SKM-1 (cell line): Measurements from ENCODE around the gene GOLPH3.
A peak's percentile ranks its signal among the peaks of the same experiment; 100 is the strongest.
"Not testable (repeated sequence)": the region's sequence is repeated elsewhere in the genome, so short reads cannot be mapped to it uniquely, and the experiment has no call there.

ENCODE experiments used
- DNase-seq: peaks from one replicate; lab custom pipeline; 2025; ENCODE audit not compliant: unreplicated experiment; lab: John Stamatoyannopoulos, UW

Gene GOLPH3

DNA sequence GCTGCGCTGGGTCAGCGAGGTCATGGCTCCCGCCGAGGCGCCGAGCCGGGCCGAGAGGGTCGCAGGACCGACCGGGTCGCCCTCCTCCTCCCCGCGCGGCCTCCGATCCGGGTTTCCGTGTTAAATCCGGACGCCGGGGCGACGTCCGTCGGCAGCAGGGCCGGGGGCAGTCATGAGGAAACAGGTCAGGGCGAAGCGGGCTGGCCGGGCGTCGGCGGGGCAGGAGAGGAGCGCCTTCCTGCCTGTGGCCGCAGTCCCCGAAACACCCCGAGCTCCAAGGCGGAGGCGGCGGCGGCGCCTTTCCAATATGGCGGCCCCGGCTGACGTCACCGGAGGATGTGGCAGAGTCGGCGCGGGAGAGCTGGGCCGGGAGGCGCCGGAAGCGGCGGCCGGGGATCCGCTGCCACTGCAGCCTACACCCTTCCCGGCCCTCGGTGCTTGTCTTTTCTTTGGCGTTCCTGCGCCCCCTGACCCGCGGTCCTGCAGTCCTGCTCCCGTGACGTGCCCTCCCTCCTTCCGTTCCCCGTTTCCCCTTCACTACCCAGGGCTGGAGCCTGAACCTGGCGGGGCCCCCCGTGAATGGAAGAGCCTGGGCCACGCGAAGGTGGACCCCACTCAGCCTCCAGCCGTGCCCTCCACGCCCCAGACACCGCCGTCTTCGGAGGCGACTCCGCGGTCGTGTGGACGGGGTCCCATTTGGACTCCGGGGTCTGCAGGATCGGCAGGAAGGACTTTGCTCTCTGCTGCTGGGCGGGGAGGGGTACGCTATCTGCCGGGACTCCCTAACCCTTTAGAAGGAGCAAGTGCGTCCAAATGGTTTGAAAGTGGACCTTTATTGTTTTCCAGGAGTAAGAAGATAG, at the start of gene GOLPH3:
TSS of gene GOLPH3 (minus strand) at position 309 of the 860 bp plus-strand sequence. CDS start at position 24, 285 bp downstream.
- peak; percentile 77 for DNase-seq

DNA sequence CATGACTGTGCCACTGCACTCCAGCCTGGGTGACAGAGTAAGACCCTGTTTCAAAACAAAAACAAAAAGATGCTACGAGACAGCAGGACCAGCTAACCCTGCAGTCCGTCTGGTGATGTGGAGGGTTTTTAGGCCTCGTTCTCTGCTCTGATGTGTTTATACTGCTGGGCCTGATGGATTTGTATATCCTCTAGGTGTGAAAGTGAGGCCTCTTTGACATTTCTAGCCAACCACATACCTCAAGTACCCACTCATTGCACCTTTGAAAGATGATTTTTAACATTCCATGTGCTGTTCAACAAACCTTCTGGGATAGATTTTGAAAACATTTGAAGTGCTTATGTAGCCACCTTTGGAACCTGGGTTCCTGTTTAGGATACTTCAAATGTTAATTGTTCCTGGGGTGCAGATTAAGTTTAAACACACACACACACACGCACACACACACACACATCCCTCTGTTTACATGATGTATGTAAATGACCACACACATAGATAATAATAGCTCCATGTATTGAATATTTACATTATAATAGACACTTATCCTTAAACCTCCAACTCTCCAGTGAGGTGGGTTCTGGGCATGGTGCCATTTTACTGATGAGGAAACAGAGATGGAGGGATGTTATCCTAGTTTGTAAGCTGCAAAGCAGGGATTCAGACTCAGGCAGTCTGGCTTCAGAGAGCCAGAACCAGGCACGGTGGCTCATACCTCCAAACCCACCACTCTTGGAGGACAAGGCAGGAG, 48.8 kb upstream of the GOLPH3 start:
- DNase-seq = no peak

DNA sequence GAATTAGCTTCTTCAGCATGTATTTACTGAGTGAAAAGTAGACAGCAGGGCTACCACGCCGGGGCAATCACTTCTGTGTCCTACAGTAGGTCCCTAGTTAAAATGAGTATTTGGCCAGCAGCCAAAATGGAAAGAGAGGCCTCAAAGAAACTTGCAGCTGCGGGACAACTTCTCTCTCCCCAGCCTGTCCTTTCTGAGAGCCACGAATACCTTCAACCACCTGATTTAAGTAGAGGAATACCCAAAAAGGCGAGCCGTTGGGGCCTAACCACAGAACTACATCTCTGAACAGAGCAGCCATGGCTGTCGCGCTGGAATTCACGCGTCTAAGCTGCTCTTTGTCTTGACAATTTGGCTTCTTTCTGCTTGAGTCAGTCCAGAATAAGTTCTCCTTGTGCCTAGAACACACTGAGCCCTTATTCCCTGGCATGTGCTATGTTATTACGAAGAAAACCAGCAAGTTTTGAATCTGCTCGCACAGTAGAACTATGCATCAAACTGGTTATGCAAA, 43.8 kb upstream of the GOLPH3 start:
- no peak for DNase-seq

DNA sequence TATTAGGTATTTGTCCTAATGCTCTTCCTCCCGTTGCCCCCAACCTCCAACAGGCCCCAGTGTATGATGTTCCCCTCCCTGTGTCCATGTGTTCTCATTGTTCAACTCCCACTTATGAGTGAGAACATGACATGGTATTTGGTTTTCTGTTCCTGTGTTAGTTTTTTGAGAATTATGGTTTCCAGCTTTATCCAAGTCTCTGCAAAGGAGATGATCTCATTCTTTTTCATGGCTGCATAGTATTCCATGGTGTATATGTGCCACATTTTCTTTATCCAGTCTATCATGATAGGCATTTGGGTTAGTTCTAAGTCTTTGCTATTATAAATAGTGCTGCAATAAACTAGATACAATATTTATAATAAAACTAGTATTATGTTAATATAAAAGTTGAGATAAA, 40.2 kb upstream of the GOLPH3 start:
- DNase-seq = not testable (repeated sequence)

DNA sequence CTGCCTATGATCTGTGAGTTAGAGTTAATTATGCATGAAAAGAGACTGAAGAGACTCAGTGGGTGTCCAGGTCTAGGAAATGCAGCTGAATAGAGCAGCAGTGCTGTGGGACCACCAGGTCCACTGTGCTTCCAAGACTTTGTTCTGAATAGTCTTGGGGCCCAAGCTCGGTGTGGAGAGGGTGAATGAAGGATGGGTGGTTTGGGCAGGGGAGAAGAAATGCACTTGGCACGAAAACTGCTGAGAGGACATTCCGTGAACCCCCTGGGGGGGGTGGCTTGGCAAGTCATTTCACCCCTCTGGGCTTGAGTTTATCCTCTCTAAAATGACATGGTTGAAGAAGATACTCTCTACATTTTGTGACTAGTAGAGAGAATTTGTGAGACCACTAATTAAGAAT, 36.0 kb upstream of the GOLPH3 start:
- no peak for DNase-seq

DNA sequence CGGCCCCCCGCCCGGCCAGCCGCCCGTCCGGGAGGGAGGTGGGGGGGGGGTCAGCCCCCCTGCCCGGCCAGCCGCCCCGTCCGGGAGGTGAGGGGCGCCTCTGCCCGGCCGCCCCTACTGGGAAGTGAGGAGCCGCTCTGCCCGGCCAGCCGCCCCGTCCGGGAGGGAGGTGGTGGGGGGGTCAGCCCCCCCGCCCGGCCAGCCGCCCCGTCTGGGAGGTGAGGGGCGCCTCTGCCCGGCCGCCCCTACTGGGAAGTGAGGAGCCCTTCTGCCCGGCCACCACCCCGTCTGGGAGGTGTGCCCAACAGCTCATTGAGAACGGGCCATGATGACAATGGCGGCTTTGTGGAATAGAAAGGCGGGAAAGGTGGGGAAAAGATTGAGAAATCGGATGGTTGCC, 34.7 kb upstream of the GOLPH3 start:
- DNase-seq = not testable (repeated sequence)

DNA sequence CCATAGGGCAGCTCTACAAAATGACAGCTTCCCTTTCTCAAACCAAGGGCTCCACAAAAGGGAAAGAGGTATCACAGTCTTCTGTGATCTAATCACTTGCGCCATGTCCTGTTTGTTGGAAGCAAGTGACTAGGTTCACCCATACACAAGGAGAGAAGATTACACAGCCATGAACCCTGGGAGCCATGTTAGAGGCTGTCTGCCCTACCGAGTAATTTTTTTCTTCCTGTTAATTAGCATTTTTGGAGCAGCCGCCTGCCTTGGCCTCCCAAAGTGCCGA, 33.2 kb upstream of the GOLPH3 start:
- DNase-seq = peak; percentile 55

DNA sequence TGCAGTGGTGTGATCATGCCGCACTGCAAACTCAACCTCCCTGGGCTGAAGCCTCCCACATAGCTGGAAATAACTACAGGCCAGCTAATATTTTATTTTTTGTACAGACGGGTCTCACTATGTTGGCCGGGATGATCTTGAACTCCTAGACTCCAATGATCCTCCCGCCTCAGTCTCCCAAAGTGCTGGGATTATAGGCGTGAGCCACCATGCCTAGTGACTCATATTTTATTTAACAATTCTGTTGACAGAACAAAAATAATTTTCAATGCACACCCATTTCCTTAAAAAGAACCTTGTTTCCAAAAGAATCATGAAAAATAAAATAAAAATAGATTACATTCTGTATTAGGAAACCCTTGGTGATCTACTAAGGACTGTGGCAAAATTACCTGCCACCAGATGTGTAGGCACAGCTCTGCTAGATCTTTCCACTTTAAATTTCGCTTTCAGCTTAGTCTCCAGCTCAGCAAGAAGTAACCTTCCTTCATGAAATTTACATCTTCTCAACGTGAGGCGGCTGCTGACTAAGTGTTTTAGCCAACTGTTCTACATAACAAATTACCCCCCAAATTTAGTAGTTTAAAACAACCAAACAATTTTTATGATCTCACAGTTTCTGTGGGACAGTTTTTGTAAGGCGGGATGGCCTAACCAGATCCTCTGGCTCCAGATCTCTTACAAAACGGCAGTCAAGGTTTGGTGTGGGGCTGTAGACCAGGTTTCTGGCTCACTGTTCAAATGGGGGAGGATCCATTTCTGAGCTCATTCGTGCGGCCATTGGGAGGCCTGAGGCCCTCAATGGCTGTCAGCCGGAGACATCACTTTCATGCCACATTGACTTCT, 32.6 kb upstream of the GOLPH3 start:
- no peak for DNase-seq

DNA sequence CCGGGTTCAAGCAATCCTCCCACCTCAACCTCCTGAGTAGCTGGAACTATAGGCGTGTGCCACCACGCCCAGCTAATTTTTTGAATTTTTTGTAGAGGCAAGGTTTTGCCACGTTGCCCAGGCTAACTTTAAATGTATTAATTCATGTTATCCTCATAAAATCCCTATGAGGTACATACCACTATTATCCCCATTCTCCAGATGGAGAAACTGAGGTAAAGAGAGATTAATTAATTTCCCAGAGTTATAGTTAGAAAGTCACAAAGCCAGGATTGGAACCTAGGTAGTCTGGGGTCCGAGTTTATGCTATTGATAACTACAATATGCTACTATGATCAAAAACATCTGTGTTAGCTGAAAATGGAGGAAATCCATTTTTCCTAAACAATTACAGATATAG, 31.9 kb upstream of the GOLPH3 start:
- no peak for DNase-seq

DNA sequence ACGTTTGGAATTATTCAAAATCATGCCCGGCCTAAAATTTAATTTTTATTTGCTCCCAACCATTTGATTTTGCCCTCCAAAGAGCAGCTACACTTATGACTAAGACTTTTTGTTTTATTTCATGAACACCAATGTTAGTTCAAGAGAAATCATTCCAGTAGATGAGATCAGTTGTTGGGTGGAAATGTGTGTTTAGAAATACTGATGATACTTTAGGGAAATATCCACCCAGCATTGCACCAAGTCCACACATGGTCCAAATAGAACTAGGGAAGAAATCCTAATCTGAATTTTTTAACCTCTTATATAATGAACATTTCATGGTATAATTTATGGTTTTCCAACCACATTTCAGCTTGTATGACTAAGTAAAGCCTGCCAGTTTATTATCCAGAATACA, 28.3 kb upstream of the GOLPH3 start:
- no peak for DNase-seq

DNA sequence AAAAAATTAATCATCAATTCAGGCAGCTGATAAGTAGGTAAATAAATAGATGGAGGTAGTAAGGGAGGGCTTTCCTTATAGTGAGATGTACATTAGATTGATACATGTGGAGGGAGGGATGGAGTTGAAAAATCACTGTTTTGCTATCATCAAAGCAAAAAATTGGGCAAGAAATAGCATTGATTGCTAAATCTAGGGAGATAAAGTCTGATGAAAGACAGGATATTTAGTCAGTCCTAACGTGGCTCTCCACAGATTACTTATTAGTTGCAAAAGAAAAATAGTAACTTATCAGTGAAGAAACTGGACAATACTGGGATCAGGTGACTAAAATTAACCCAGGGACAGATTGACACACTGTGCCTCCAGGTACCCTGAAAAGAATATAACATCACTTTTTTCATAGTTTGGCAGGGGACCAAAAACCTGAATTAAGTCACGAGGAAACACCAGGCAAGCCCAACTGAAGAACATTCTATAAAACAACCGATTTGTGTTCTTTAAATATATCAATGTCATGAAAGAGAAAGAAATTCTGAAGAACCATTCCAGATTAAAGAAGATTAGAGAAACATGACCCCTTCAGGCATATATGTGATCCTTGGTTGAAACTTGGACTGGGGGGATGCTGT, 27.1 kb upstream of the GOLPH3 start:
- no peak for DNase-seq

DNA sequence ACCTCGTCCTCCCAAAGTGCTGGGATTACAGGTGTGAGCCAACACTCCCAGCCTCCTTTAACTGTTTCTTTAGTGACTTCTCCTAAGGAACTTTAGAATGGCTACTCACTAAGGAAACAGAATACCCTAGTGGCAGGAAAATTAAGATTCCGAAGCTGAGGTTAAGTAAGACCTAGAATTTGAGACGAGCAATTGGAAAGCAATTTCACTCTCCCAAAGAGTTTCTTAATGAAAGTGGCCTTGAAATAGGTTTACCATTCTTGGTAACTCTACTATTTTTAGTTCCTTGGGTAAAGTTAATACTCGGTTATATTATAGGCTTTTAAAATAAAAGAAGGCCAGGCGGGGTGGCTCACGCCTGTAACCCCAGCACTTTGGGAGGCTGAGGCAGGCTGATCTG, 22.9 kb upstream of the GOLPH3 start:
- no peak for DNase-seq

DNA sequence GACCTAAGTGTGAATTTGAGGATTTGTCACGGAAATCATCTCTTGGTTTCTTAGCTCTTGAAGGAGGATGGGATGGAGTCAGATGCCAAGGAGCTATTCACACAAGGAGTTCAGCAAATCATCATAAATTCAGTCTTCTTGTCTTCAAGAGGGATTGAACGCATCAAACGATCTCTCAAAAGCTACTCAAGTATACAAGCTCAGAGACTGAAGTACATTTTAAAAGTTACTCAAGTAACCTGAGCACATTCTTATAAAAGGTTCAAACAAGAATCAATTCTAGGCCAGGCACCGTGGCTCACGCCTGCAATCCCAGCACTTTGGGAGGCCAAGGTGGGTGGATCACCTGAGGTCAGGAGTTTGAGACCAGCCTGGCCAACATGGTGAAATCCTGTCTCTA, 21.1 kb upstream of the GOLPH3 start:
- no peak for DNase-seq

DNA sequence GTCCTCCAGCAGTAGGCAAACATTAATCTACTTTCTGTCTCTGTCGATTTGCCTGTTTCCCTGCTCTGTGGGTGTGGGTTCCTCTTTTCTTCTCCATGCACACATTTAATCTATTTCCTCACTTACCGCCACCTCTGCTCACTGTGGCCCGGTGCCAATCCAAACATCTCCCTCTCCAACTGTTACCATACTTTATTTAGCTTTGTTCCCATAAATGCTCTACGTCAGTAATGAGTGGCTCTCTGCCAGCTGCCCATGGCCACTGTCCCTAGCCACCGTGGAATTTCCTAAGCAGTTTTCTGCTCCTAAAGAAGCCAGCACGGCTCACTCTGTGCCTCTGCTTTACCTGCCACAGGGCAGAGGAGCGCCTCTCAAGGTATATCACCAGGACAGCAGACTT, 19.5 kb upstream of the GOLPH3 start:
- DNase-seq = peak; percentile 86

DNA sequence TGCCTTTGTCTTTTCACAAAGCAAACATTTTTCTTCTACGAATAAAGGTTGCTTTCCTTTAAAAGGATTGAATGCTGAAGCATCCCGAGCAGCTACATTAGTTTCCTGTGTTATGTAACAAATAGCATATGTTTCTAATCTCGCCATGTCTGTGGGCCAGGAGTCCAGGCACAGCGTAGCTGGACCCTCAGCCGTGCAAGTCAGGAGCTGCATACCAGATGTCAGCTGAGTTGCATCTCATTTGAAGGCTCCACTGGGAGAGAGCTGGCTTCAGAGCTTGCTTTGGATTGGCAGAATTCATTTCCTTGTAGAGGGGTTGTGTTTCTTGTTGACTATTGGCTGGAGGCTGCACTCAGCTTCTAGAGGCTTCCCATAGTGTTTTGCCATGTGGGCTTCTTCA, 16.0 kb upstream of the GOLPH3 start:
- no peak for DNase-seq

DNA sequence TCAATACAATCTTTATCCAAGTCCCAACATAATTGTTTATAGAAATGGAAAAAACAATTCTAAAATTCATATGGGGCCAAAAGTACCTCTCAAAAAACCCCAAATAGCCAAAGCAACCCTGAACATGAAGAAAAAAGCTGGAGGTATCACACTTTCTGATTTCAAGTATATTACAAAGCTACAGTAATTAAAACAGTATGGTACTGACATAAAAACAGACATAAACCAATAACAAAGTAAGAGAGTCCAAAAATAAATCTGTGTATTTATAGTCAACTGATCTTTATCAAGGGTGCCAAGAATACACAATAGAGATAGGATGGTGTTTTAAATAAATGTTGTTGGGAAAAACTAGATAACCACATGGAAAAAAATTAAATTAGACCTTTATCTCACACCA, 13.6 kb upstream of the GOLPH3 start:
- DNase-seq = no peak

DNA sequence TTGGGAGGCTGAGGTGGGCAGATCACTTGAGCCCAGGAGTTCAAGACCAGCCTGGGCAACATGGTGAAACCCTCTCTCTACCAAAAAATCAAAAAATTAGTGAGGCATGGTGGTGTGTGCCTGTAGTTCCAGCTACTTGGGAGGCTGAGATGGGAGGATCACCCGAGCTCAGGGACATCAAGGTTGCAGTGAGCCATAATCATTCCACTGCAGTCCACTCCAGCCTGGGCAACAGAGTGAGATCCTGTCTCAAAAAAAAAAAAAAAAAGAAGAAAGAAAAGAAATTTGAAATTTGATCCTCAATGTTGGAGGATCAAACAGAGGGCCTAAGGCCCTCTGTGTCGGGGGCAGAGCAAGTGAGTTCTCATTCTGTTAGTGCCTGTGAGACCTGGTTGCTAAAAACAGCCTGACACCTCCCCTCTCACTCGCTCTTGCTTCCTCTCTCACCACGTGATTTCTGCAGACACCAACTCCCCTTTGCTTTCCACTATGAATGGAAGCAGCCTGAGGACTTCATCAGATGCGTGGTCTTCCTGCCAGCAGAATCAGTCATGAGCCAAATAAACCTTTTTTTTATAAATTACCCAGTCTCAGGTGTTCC, 8.4 kb upstream of the GOLPH3 start:
- DNase-seq = peak; percentile 28

DNA sequence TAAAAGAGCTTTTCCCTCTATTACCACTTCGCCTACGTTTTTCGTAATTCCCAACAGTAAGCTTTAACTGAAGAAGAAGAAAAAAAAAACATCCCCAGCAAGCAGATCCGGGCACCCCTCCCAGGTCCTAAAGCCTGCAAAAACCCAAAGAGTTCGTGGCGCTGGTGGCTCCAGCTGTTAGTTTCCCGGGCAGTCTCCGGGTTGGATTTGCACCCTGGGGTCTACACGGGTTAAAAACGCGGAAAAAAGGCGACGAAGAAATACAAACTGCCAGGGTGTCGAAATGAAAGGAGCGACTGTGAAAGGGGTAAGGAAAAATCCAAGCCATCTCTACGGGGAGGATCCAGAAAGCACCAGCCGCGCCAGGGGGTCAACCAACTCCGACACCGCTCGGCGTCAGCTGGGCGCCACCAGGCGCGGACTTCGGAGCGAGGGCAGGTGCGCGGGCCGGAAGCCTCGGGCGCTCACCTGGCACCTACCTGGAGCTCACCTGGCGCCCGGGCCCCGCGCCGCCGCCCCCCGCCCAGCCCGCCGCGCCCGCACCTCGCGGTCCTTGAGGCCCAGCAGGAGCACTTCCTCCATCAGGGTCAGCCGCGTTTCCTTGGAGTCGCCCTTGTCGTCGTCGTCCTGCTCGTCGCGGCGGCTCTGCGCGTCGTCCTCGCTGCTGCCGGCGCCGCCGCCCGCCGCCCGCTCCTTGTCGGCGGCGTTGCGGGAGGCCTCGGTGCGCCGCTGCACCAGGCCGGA, 680 bp downstream of the GOLPH3 start:
- no peak for DNase-seq

DNA sequence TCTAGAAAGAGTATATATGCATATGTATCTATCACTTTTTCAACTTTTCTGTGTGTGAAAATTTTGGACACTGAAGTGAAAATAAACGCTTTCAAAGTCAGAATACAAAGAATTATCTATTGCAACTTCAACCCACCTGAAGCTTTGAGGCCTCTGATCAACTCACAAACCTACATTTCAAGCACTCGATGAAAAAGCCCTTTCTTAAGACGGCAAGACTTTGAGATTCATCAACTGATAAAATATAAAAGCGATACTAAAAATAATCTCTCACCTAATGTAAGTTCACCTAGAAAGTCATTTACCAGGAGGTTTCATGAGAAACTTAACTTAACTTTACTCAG, 1.2 kb downstream of the GOLPH3 start:
- DNase-seq = no peak
